GM12878 (cell line): Measurements from ENCODE around the gene IRX4. TPM values are rescaled to one million over a fixed set of nuclear protein-coding genes. Genes with fewer than 3 reads are reported as not detected.

Source experiments
- ATAC-seq: fragments of 200-7000 bp; cut with Tn5 transposase; 3 replicates; pipeline ENCODE4 v1.9.1; 2020; ENCODE audit warnings: mild to moderate bottlenecking, moderate library complexity
- BruUV-seq: library from RNA; stranded (reverse); fragments of 400-500 nt; replicated peaks from 2 replicates; lab custom pipeline; 2021; lab: Mats Ljungman, UMichigan
- CTCF ChIA-PET: fragments of 300-600 bp; sonication (Branson Sonifier 250); formaldehyde crosslinking; extraction: SDS; loops from one replicate; lab custom pipeline; 2021; ENCODE audit warnings: inconsistent platforms; lab: Yijun Ruan, JAX
- POLR2A ChIA-PET: fragments of 350-600 bp; formaldehyde crosslinking; extraction: SDS; loops from one replicate; lab custom pipeline; 2021; ENCODE audit warnings: inconsistent platforms; lab: Charles Lee
- RAD21 ChIA-PET: fragments of 300-600 bp; sonication (Branson Sonifier 250); formaldehyde crosslinking; loops from one replicate; lab custom pipeline; 2023; ENCODE audit warnings: antibody characterized with exemption; ENCODE audit not compliant: unreplicated experiment; lab: Charles Lee
- SMC1A ChIA-PET: fragments of 300-600 bp; sonication (Branson Sonifier 250); formaldehyde crosslinking; loops from one replicate; lab custom pipeline; 2023; ENCODE audit not compliant: unreplicated experiment, uncharacterized antibody; lab: Charles Lee
- DNase-seq: peaks from one replicate; pipeline ENCODE4 v3.0.0-alpha.2; 2011; ENCODE audit warnings: low read depth, low spot score
- FAIRE-seq: peaks from 3 replicates; lab custom pipeline; 2011; peaks lifted over from hg19 to GRCh38; lab: Jason Lieb, UNC
- H2AFZ ChIP-seq: 2 replicates; pipeline ENCODE4 v1.6.0; 2011; ENCODE audit warnings: low read depth, low read length, control low read depth; ENCODE audit not compliant: control insufficient read depth
- H3K27ac ChIP-seq: 2 replicates; pipeline ENCODE4 v1.5.1; 2011; ENCODE audit warnings: control low read depth; ENCODE audit not compliant: control insufficient read depth, insufficient read depth
- H3K27me3 ChIP-seq, 2 experiments: replicated peaks in 1 of 2; 2 replicates each; pipeline versions ENCODE4 v1.6.0 to v1.6.1; 2011; ENCODE audit warnings: low read length in 1 of 2; ENCODE audit not compliant: control insufficient read depth in 2 of 2, insufficient read depth in 2 of 2
- H3K36me3 ChIP-seq, 2 experiments: 2 replicates each; pipeline ENCODE4 v1.5.1; 2011; ENCODE audit warnings: low read length in 1 of 2; ENCODE audit not compliant: control insufficient read depth in 2 of 2, insufficient read depth in 2 of 2
- H3K4me1 ChIP-seq: 2 replicates; pipeline ENCODE4 v1.6.1; 2011; ENCODE audit warnings: mild to moderate bottlenecking, low read length, moderate library complexity, mixed read lengths; ENCODE audit not compliant: control insufficient read depth, insufficient read depth
- H3K4me2 ChIP-seq: 2 replicates; pipeline ENCODE4 v1.6.0; 2011; ENCODE audit warnings: control low read depth; ENCODE audit not compliant: control insufficient read depth, insufficient read depth
- H3K4me3 ChIP-seq: fragments of 200-600 bp; sonication (generic); 2 replicates; pipeline ENCODE4 v1.5.1; 2016
- H3K79me2 ChIP-seq: 2 replicates; pipeline ENCODE4 v1.6.0; 2011; ENCODE audit warnings: low read length; ENCODE audit not compliant: control insufficient read depth, insufficient read depth
- H3K9ac ChIP-seq: 2 replicates; pipeline ENCODE4 v1.8.0; 2011; ENCODE audit warnings: low read length, control low read depth, mixed read lengths; ENCODE audit not compliant: control insufficient read depth, insufficient read depth
- H3K9me3 ChIP-seq: replicated peaks from 3 replicates; pipeline ENCODE4 v1.5.1; 2011; ENCODE audit warnings: mild to moderate bottlenecking, low read length; ENCODE audit not compliant: control insufficient read depth, insufficient read depth
- H4K20me1 ChIP-seq: 2 replicates; pipeline ENCODE4 v1.6.0; 2011; ENCODE audit not compliant: control insufficient read depth, insufficient read depth
- ATF7 ChIP-seq: fragments of 450-650 bp; IDR thresholded peaks from 2 replicates; pipeline ENCODE4 v1.6.1; 2016; ENCODE audit warnings: low read depth, mild to moderate bottlenecking
- CBX5 ChIP-seq: sonication (generic); IDR thresholded peaks from 2 replicates; pipeline ENCODE4 v1.6.1; 2016; ENCODE audit warnings: low read depth, moderate library complexity, mild to moderate bottlenecking, inconsistent platforms
- CHD4 ChIP-seq: fragments of 200-600 bp; sonication (generic); IDR thresholded peaks from 2 replicates; pipeline ENCODE4 v1.6.1; 2016; ENCODE audit warnings: mild to moderate bottlenecking
- ELK1 ChIP-seq: IDR thresholded peaks from 2 replicates; pipeline ENCODE4 v1.6.1; 2012; ENCODE audit warnings: low read depth, low read length, improper control_type of control experiment
- EP300 ChIP-seq, 2 experiments: fragments of 150-350 bp in 1 of 2; IDR thresholded peaks; 2 replicates each; pipeline ENCODE4 v1.6.1; 2011 to 2012; ENCODE audit warnings: low read depth in 2 of 2, low read length in 2 of 2, borderline replicate concordance in 1 of 2, improper control_type of control experiment in 1 of 2, inconsistent platforms in 1 of 2; ENCODE audit not compliant: control insufficient read depth in 1 of 2
- FOXK2 ChIP-seq: fragments of 450-650 bp; IDR thresholded peaks from 2 replicates; pipeline ENCODE4 v1.6.1; 2017; ENCODE audit warnings: mild to moderate bottlenecking, moderate library complexity
- IKZF1 ChIP-seq: fragments of 450-650 bp; conservative IDR thresholded peaks from 2 replicates; pipeline ENCODE4 v1.6.1; 2017; ENCODE audit warnings: antibody characterized with exemption, mild to moderate bottlenecking
- JUNB ChIP-seq: IDR thresholded peaks from 2 replicates; pipeline ENCODE4 v1.6.1; 2016; ENCODE audit warnings: antibody characterized with exemption, mild to moderate bottlenecking
- KAT2A ChIP-seq: conservative IDR thresholded peaks from 2 replicates; pipeline ENCODE4 v1.6.1; 2011; ENCODE audit warnings: low read depth, low read length; ENCODE audit not compliant: control insufficient read depth
- MTA2 ChIP-seq: fragments of 450-650 bp; IDR thresholded peaks from 2 replicates; pipeline ENCODE4 v1.6.1; 2016; ENCODE audit warnings: low read depth, mild to moderate bottlenecking, moderate library complexity
- NFYA ChIP-seq: IDR thresholded peaks from 2 replicates; pipeline ENCODE4 v1.6.1; 2011; ENCODE audit warnings: low read depth, mild to moderate bottlenecking, low read length, improper control_type of control experiment, borderline replicate concordance
- RAD21 ChIP-seq: IDR thresholded peaks from 2 replicates; pipeline ENCODE4 v1.6.1; 2011; ENCODE audit warnings: mild to moderate bottlenecking, low read depth, low read length, moderate library complexity; ENCODE audit not compliant: insufficient read depth
- RUNX3 ChIP-seq: IDR thresholded peaks from 2 replicates; pipeline ENCODE4 v1.6.1; 2012; ENCODE audit warnings: low read length, inconsistent platforms
- SUZ12 ChIP-seq: fragments of 200-600 bp; sonication (generic); IDR thresholded peaks from one replicate; pipeline ENCODE4 v1.6.1; 2018; ENCODE audit warnings: antibody characterized with exemption, mild to moderate bottlenecking; ENCODE audit not compliant: unreplicated experiment
- TCF3 ChIP-seq: IDR thresholded peaks from 2 replicates; pipeline ENCODE4 v1.6.1; 2012; ENCODE audit warnings: low read depth, mild to moderate bottlenecking, low read length, borderline replicate concordance; ENCODE audit not compliant: insufficient read depth
- ZSCAN29 ChIP-seq: fragments of 450-650 bp; IDR thresholded peaks from 2 replicates; pipeline ENCODE4 v1.6.1; 2017; ENCODE audit warnings: mild to moderate bottlenecking, moderate library complexity
- WGBS: methylation state at CpG from one replicate; pipeline ENCODE4 v1.1.6; 2016; ENCODE audit warnings: low lambda C conversion rate; ENCODE audit not compliant: insufficient replicate concordance, insufficient coverage; ENCODE audit errors: missing lambda C conversion rate; 5-methylcytosine and 5-hydroxymethylcytosine counted together
- in situ Hi-C: fragments of 300-500 bp; cut with MboI; formaldehyde crosslinking; loops from 9 replicates; pipeline ENCODE4 v1.14.3; 2018; ENCODE audit warnings: mixed read lengths
- intact Hi-C: fragments of 100-400 bp; cut with micrococcal nuclease; formaldehyde crosslinking; loops from one replicate; pipeline ENCODE4 v1.14.2; 2022; ENCODE audit not compliant: unreplicated experiment
- polyA plus RNA-seq, 11 experiments: library from polyadenylated mRNA; depleted of rRNA in 4 of 11; unstranded in 6 of 11; stranded (reverse) in 5 of 11; fragments of >200 nt; fragmentation: Nextera tagmentation in 4 of 11; fragmentation: Illumina TruSeq in 1 of 11; extraction: Ambion mirVana in 4 of 11; extraction: Trizol in 1 of 11; gene quantifications; 1 replicate in 1 of 11; 2 replicates in 10 of 11; pipeline versions ENCODE4 v1.2.1 to v1.2.3, GENCODE V29; 2011 to 2016; ENCODE audit warnings: inconsistent platforms in 2 of 11, missing spikeins in 2 of 11, low read depth in 1 of 11
- total RNA-seq, 4 experiments: library from RNA; depleted of rRNA in 3 of 4; stranded (reverse); fragments of >200 nt in 3 of 4; fragmentation: Illumina TruSeq in 1 of 4; extraction: Trizol in 1 of 4; gene quantifications; 2 replicates each; pipeline versions ENCODE4 v1.2.1 to v1.2.3, GENCODE V29; 2013 to 2021
- TF ChIP-seq, protein P1 (sequence below): fragments of 450-650 bp; IDR thresholded peaks from 2 replicates; pipeline ENCODE4 v1.6.1; 2017; ENCODE audit warnings: antibody characterized with exemption, mild to moderate bottlenecking, moderate library complexity
- TF ChIP-seq, protein P2 (sequence below): fragments of 450-650 bp; formaldehyde crosslinking; IDR thresholded peaks from 2 replicates; pipeline ENCODE4 v1.4.0; 2022; ENCODE audit warnings: mild to moderate bottlenecking, moderate library complexity

Gene IRX4
- total and polyA plus RNA-seq, 10 of the 15 experiments (the other 5 are each of a cell fraction or from before 2014, with no cell fraction given): not detected

DNA sequence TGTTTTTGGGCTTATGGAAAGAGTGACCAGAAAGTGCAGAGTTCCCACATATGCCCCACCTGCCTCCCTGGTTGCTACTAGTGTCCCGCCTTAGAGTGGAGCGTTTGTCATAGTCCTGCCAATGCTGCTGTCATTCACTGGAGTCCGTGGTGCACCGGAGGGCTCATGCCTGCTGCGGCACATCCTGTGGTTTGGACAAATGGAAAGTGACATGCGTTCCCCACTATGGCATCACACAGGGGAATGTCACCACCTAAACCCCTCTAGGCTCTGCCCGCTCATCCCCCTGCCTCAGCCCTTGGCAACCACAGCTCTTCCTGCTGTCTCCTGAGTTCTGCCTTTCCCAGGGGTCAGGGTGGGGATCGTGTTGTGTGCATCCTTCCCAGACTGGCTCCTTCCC is 29.2 kb downstream of the IRX4 start (continued):
- TF ChIP-seq ATF7 (no peak), KAT2A (no peak), RUNX3 (no peak), FOXK2 (no peak)
- TF ChIP-seq, protein P1, sequence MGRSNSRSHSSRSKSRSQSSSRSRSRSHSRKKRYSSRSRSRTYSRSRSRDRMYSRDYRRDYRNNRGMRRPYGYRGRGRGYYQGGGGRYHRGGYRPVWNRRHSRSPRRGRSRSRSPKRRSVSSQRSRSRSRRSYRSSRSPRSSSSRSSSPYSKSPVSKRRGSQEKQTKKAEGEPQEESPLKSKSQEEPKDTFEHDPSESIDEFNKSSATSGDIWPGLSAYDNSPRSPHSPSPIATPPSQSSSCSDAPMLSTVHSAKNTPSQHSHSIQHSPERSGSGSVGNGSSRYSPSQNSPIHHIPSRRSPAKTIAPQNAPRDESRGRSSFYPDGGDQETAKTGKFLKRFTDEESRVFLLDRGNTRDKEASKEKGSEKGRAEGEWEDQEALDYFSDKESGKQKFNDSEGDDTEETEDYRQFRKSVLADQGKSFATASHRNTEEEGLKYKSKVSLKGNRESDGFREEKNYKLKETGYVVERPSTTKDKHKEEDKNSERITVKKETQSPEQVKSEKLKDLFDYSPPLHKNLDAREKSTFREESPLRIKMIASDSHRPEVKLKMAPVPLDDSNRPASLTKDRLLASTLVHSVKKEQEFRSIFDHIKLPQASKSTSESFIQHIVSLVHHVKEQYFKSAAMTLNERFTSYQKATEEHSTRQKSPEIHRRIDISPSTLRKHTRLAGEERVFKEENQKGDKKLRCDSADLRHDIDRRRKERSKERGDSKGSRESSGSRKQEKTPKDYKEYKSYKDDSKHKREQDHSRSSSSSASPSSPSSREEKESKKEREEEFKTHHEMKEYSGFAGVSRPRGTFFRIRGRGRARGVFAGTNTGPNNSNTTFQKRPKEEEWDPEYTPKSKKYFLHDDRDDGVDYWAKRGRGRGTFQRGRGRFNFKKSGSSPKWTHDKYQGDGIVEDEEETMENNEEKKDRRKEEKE: no peak
- TF ChIP-seq, all 136 proteins: peak for 0

DNA sequence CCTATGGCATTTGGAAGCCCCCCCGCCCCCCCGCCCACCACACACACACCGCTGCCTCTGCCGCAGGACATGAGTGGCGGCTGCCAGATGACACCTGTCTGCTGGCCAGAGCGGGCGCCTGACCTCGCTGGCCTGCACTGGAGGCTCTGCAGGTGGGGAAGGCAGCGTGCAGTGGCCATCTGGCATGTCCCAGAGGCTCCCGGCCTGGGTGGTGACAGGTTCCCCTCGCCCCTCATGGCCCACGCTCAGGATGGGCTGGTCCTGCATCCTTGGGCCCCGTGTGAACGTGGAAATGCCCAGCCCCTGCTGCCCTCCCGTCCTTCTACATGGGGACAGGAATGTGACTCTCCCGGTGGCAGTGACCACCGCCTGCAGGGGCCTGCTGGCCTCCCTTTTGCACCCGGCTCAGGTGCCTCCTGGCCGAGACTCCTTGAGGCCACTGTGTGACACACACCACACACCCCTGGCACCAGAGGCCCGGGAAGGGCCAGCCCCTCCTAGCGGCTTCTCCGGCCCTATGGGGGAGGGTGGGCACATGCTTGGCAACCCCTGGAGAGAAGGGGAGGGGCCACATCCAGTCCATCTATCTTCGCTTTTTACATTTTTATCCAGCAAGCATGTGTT is 30.3 kb downstream of the IRX4 start:
- ChIA-PET RAD21 (no interaction called here), POLR2A (no interaction called here), SMC1A (no interaction called here), CTCF (no interaction called here)
- intact Hi-C loops (no loop called here), in situ Hi-C loops (no loop called here)
- no peak for ATAC-seq
- Histone ChIP-seq H4K20me1 (no peaks in the 10 kb centered on the region), H3K9ac (no peak overlapping the region), H3K27me3 (no peaks in the 10 kb centered on the region; a peak in 3 of 4 replicates), H3K4me1 (no peaks in the 10 kb centered on the region), H3K27ac (no peak overlapping the region), H3K4me3 (no peak overlapping the region), H3K79me2 (no peaks in the 10 kb centered on the region), H2AFZ (no peak overlapping the region), H3K4me2 (no peak overlapping the region), H3K36me3 (no peaks in the 10 kb centered on the region), H3K9me3 (no peaks in the 10 kb centered on the region)
- no peak for DNase-seq
- WGBS: 30% methylated on average over 21 of the region's 23 CpGs
- no peak for FAIRE-seq
- no TSS peak for BruUV-seq
- TF ChIP-seq JUNB: no peak
- TF ChIP-seq, protein P2, sequence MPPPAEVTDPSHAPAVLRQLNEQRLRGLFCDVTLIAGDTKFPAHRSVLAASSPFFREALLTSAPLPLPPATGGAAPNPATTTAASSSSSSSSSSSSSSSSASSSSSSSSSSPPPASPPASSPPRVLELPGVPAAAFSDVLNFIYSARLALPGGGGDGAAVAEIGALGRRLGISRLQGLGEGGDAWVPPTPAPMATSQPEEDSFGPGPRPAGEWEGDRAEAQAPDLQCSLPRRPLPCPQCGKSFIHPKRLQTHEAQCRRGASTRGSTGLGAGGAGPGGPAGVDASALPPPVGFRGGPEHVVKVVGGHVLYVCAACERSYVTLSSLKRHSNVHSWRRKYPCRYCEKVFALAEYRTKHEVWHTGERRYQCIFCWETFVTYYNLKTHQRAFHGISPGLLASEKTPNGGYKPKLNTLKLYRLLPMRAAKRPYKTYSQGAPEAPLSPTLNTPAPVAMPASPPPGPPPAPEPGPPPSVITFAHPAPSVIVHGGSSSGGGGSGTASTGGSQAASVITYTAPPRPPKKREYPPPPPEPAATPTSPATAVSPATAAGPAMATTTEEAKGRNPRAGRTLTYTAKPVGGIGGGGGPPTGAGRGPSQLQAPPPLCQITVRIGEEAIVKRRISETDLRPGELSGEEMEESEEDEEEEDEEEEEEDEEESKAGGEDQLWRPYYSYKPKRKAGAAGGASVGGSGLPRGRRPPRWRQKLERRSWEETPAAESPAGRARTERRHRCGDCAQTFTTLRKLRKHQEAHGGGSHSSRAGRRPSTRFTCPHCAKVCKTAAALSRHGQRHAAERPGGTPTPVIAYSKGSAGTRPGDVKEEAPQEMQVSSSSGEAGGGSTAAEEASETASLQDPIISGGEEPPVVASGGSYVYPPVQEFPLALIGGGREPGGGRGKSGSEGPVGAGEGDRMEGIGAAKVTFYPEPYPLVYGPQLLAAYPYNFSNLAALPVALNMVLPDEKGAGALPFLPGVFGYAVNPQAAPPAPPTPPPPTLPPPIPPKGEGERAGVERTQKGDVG (CRISPR knock-in tag): no peak
- TF ChIP-seq ELK1: no peak
- TF ChIP-seq ZSCAN29: no peak
- TF ChIP-seq SUZ12: no peak
- no peak for TF ChIP-seq NFYA
- no peak for TF ChIP-seq IKZF1
- no peak for TF ChIP-seq MTA2
- no peak for TF ChIP-seq CHD4
- TF ChIP-seq EP300 (IDR thresholded peaks at IDR 0.05; ENCODE audit: borderline replicate concordance in 1 of 2, control insufficient read depth in 1 of 2, low read depth in 2 of 2, low read length in 2 of 2): no peak
- TF ChIP-seq TCF3: no peak
- no peak for TF ChIP-seq CBX5
- TF ChIP-seq RAD21: no peak
